Sigmoid colon (tissue), 7 donors: ENCODE results near the gene ASTN1. TPM values are rescaled to one million over a fixed set of nuclear protein-coding genes. Genes with fewer than 3 reads are reported as not detected.

Experiments
- DNase-seq: peaks from one replicate; pipeline ENCODE4 v3.0.0-alpha.2; 2019
- H3K27ac ChIP-seq, 4 donors: fragments of 200-600 bp; sonication (generic); one replicate each; pipeline ENCODE4 v1.5.1; 2016 to 2019; ENCODE audit warnings: mild to moderate bottlenecking in 1 of 4
- H3K27me3 ChIP-seq, 3 donors: fragments of 200-600 bp; sonication (generic); one replicate each; pipeline ENCODE4 v1.5.1; 2019; ENCODE audit warnings: mild to moderate bottlenecking in 1 of 3
- H3K36me3 ChIP-seq, 4 donors: fragments of 200-600 bp; sonication (generic); one replicate each; pipeline ENCODE4 v1.5.1; 2016 to 2019
- H3K4me1 ChIP-seq, 4 donors: fragments of 200-600 bp; sonication (generic); one replicate each; pipeline ENCODE4 v1.5.1; 2017 to 2019
- H3K4me3 ChIP-seq, 4 donors: fragments of 200-600 bp; sonication (generic); one replicate each; pipeline ENCODE4 v1.5.1; 2017 to 2019; ENCODE audit warnings: mild to moderate bottlenecking in 2 of 4, moderate library complexity in 1 of 4
- H3K9me3 ChIP-seq, 4 donors: fragments of 200-600 bp in 3 of 4; sonication (generic) in 3 of 4; one replicate each; pipeline versions ENCODE4 v1.5.1 to v1.6.1; 2013 to 2019
- EP300 ChIP-seq, 4 donors: sonication (generic); formaldehyde crosslinking; IDR thresholded peaks; one replicate each; pipeline ENCODE4 v1.6.1; 2017; ENCODE audit warnings: antibody characterized with exemption in 4 of 4
- POLR2A ChIP-seq, 2 donors: fragments of 450-650 bp; IDR thresholded peaks; one replicate each; pipeline ENCODE4 v1.6.1; 2016; ENCODE audit warnings: antibody characterized with exemption in 2 of 2, mild to moderate bottlenecking in 2 of 2, moderate library complexity in 2 of 2
- POLR2AphosphoS5 ChIP-seq, 4 donors: sonication (generic); formaldehyde crosslinking; IDR thresholded peaks; one replicate each; pipeline ENCODE4 v1.6.1; 2017; ENCODE audit warnings: antibody characterized with exemption in 4 of 4
- whole genome bisulfite sequencing, 2 donors: extraction: QIAGEN DNeasy Blood & Tissue Kit; methylation state at CpG; one replicate each; pipeline ENCODE4 v1.1.7; 2013; 5-methylcytosine and 5-hydroxymethylcytosine counted together
- intact Hi-C: fragments of 100-400 bp; cut with DNase I; formaldehyde crosslinking; loops from one replicate; pipeline ENCODE4 v1.15.1; 2023
- polyA plus RNA-seq, 3 donors: library from polyadenylated mRNA; stranded (reverse); fragments of 200-250 nt; gene quantifications; one replicate each; pipeline ENCODE4 v1.2.3, GENCODE V29; 2013
- total RNA-seq, 4 donors: library from RNA; depleted of rRNA; stranded (reverse); fragments of >200 nt; gene quantifications; one replicate each; pipeline ENCODE4 v1.1.0, GENCODE V29; 2016
- TF ChIP-seq, protein P1 (sequence below), 4 experiments: fragments of 450-650 bp in 3 of 4; fragments of 200-600 bp in 1 of 4; IDR thresholded peaks; one replicate each; pipeline ENCODE4 v1.5.1; 2016 to 2019; ENCODE audit warnings: antibody characterized with exemption in 4 of 4, mild to moderate bottlenecking in 3 of 4, moderate library complexity in 2 of 4
- donor health status: healthy with polysubstance abuse.
- donor health status: Bipolar disorder and iron deficiency.
- donor health status: healthy.

Gene ASTN1
- total and polyA plus RNA-seq, 7 donors: 0.49 to 2.2 (median 1.4) TPM; not detected in 2

GRCh38 chr1:177171536-177172123, 7.1 kb upstream of the ASTN1 start:
- H3K27me3 ChIP-seq: peaks cover 3 to 81% (median 25%) of the 10 kb centered on the region in 3 donors
- TF ChIP-seq, protein P1, sequence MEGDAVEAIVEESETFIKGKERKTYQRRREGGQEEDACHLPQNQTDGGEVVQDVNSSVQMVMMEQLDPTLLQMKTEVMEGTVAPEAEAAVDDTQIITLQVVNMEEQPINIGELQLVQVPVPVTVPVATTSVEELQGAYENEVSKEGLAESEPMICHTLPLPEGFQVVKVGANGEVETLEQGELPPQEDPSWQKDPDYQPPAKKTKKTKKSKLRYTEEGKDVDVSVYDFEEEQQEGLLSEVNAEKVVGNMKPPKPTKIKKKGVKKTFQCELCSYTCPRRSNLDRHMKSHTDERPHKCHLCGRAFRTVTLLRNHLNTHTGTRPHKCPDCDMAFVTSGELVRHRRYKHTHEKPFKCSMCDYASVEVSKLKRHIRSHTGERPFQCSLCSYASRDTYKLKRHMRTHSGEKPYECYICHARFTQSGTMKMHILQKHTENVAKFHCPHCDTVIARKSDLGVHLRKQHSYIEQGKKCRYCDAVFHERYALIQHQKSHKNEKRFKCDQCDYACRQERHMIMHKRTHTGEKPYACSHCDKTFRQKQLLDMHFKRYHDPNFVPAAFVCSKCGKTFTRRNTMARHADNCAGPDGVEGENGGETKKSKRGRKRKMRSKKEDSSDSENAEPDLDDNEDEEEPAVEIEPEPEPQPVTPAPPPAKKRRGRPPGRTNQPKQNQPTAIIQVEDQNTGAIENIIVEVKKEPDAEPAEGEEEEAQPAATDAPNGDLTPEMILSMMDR (IDR thresholded peaks at IDR 0.05): no peak
- TF ChIP-seq POLR2A (IDR thresholded peaks at IDR 0.05) (no peak), EP300 (IDR thresholded peaks at IDR 0.05) (no peak), POLR2AphosphoS5 (IDR thresholded peaks at IDR 0.05) (no peak)
- 13 to 15% methylated on average over 8 of the region's 8 CpGs for WGBS, 2 donors
- peak overlapping the region in 2 of 4 donors; percentile 38 to 42 for H3K4me3 ChIP-seq
- H3K4me1 ChIP-seq: peaks cover 0 to 14% (median 13%) of the 10 kb centered on the region in 4 donors
- no peak for DNase-seq
- H3K27ac ChIP-seq: no peak overlapping the region
- H3K9me3 ChIP-seq: peaks cover 0 to 2% (median 0%) of the 10 kb centered on the region in 4 donors
- H3K36me3 ChIP-seq: no peaks in the 10 kb centered on the region
- intact Hi-C loops: no loop called here

GRCh38 chr1:177170756-177171535, 6.4 kb upstream of the ASTN1 start, which contains the start of gene BRINP2:
TSS of gene BRINP2 (plus strand) at chr1:177170958. CDS start at chr1:177229877, 58,919 bp downstream.
- H3K4me1 ChIP-seq: peaks cover 0 to 14% (median 13%) of the 10 kb centered on the region in 4 donors
- H3K36me3 ChIP-seq: no peaks in the 10 kb centered on the region
- intact Hi-C loops: no loop called here
- peak within 1 kb of the TSS in 3 of 4 donors; percentile 6 to 42 (median 38) for H3K4me3 ChIP-seq
- H3K9me3 ChIP-seq: peaks cover 0 to 1% (median 0%) of the 10 kb centered on the region in 4 donors
- peaks cover 3 to 88% (median 25%) of the 10 kb centered on the region in 3 donors for H3K27me3 ChIP-seq
- no peak for DNase-seq
- H3K27ac ChIP-seq: no peak within 1 kb of the TSS
- WGBS, 2 donors: 3 to 8% methylated on average over 49 of the region's 49 CpGs
- no peak for TF ChIP-seq POLR2AphosphoS5 (IDR thresholded peaks at IDR 0.05)
- no peak for TF ChIP-seq POLR2A (IDR thresholded peaks at IDR 0.05)
- TF ChIP-seq EP300 (IDR thresholded peaks at IDR 0.05): no peak
- TF ChIP-seq, protein P1 (IDR thresholded peaks at IDR 0.05): no peak

- H3K4me1 ChIP-seq: peaks cover 0 to 13% (median 10%) of the 10 kb centered on the region in 4 donors
- H3K27ac ChIP-seq: no peak overlapping the region
- H3K36me3 ChIP-seq: no peaks in the 10 kb centered on the region
- 4 to 12% methylated on average over 9 of the region's 9 CpGs for WGBS, 2 donors
- intact Hi-C loops: no loop called here
- no peak for DNase-seq
- peaks cover 0 to 75% (median 25%) of the 10 kb centered on the region in 3 donors for H3K27me3 ChIP-seq
- H3K4me3 ChIP-seq: peak overlapping the region in 1 of 4 donors; percentile 39
- TF ChIP-seq EP300 (IDR thresholded peaks at IDR 0.05) (no peak), POLR2AphosphoS5 (IDR thresholded peaks at IDR 0.05) (no peak), POLR2A (IDR thresholded peaks at IDR 0.05) (no peak)
- TF ChIP-seq, protein P1 (IDR thresholded peaks at IDR 0.05): no peak
- no peaks in the 10 kb centered on the region for H3K9me3 ChIP-seq
Observed at GRCh38 chr1:177165069-177165439, 542 bp upstream of the ASTN1 start.

GRCh38 chr1:177163844-177164379, 600 bp downstream of the ASTN1 start:
- DNase-seq: no peak
- Histone ChIP-seq H3K4me1 (peaks cover 0 to 13% (median 10%) of the 10 kb centered on the region in 4 donors), H3K27me3 (peaks cover 0 to 63% (median 25%) of the 10 kb centered on the region in 3 donors), H3K4me3 (peak overlapping the region in 3 of 4 donors; percentile 17 to 40 (median 39)), H3K36me3 (no peaks in the 10 kb centered on the region), H3K27ac (no peak overlapping the region), H3K9me3 (no peaks in the 10 kb centered on the region)
- TF ChIP-seq POLR2A (IDR thresholded peaks at IDR 0.05) (no peak), POLR2AphosphoS5 (IDR thresholded peaks at IDR 0.05) (no peak)
- TF ChIP-seq, protein P1 (IDR thresholded peaks at IDR 0.05): no peak
- WGBS, 2 donors: 3 to 4% methylated on average over 15 of the region's 15 CpGs
- intact Hi-C loops: no loop called here
